Fibroblast of the aortic adventitia (primary cell): ENCODE results near the gene SPOP. TPM values are rescaled to one million over a fixed set of nuclear protein-coding genes. Genes with fewer than 3 reads are reported as not detected.
"Not testable (repeated sequence)": the region's sequence is repeated elsewhere in the genome, so short reads cannot be mapped to it uniquely, and the experiment has no call there.

ENCODE experiments used
- DNase-seq: peaks from one replicate; pipeline ENCODE4 v3.0.0-alpha.2; 2010; ENCODE audit warnings: low read depth
- H3K4me3 ChIP-seq: 2 replicates; pipeline ENCODE4 v1.5.1; 2011; ENCODE audit warnings: low read depth, mild to moderate bottlenecking, control low read depth, low read length, moderate library complexity
- CTCF ChIP-seq: IDR thresholded peaks from 2 replicates; pipeline ENCODE4 v1.5.1; 2011; ENCODE audit warnings: mild to moderate bottlenecking, low read length, control low read depth, inconsistent platforms; ENCODE audit not compliant: insufficient read depth
- total RNA-seq: library from RNA; depleted of rRNA; stranded (reverse); fragments of >200 nt; gene quantifications from 2 replicates; pipeline ENCODE4 v1.2.3, GENCODE V29; 2012; ENCODE audit warnings: low replicate concordance

SPOP gene
- total RNA-seq, 1 donor: 46.1 TPM

- TF ChIP-seq CTCF: no peak
- no peak overlapping the region for H3K4me3 ChIP-seq
- DNase-seq: no peak
Observed at GRCh38 chr17:49572226-49572625, 105.7 kb downstream of the SPOP start.

- no peak for TF ChIP-seq CTCF
- H3K4me3 ChIP-seq: no peak overlapping the region
- no peak for DNase-seq
Observed at GRCh38 chr17:49571764-49572163, 106.1 kb downstream of the SPOP start.

GRCh38 chr17:49571283-49571682 lies 106.6 kb downstream of the SPOP start:
- no peak for DNase-seq
- no peak overlapping the region for H3K4me3 ChIP-seq
- TF ChIP-seq CTCF: no peak

- no peak for TF ChIP-seq CTCF
- no peak overlapping the region for H3K4me3 ChIP-seq
- no peak for DNase-seq
Observed at GRCh38 chr17:49570540-49571242, 107.2 kb downstream of the SPOP start.

GRCh38 chr17:49568695-49569047 lies 109.2 kb downstream of the SPOP start:
- not testable (repeated sequence) for H3K4me3 ChIP-seq, DNase-seq

GRCh38 chr17:49567871-49568694 lies 109.8 kb downstream of the SPOP start:
- H3K4me3 ChIP-seq: peak overlapping the region; percentile 50
- peak; percentile 74 for DNase-seq
- peak; percentile 92 for TF ChIP-seq CTCF

- TF ChIP-seq CTCF: no peak
- no peak overlapping the region for H3K4me3 ChIP-seq
- no peak for DNase-seq
Observed at GRCh38 chr17:49567104-49567521, 110.8 kb downstream of the SPOP start.
